ENCODE measurements around the gene EP400.
"Not testable (repeated sequence)": the region's sequence is repeated elsewhere in the genome, so short reads cannot be mapped to it uniquely, and the experiment has no call there.

Gene EP400

GRCh38 chr12:131942671-131943070 is 7.1 kb upstream of the EP400 start:
- no peak overlapping the region for H3K4me3 ChIP-seq
- no peaks in the 10 kb centered on the region for H3K27me3 ChIP-seq (ENCODE audit: low read depth)
- DNase-seq (ENCODE audit: low spot score in 2 of 2): no peak
- H3K36me3 ChIP-seq (replicated peaks): peaks cover 58% of the 10 kb centered on the region
- H3K4me1 ChIP-seq: no peaks in the 10 kb centered on the region
- in situ Hi-C loops (cut with MboI; ENCODE audit: low sequenced_read_pairs): no loop called here
- H3K9me3 ChIP-seq: no peaks in the 10 kb centered on the region

DNA sequence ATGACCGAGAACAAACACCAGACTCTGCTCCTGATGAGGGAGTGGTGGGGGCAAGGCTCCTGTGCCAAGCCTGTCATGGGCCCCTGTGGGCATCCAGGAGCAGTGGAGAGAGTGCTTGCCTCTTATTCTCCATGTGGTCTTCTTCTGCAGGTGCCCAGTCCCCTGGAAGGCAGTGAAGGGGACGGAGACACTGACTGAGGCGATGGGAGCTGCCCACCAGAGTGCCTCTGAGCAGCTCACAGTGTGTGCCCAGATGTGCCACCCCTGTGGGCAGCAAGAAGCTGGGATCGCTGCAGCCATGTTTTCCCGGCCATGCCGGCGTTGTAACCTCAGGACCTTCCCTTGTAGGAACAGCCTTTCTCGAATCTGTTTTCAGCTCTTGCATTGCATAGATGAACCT is 6.4 kb upstream of the EP400 start:
- in situ Hi-C loops (cut with MboI; ENCODE audit: low sequenced_read_pairs): no loop called here
- Histone ChIP-seq H3K9me3 (no peaks in the 10 kb centered on the region), H3K36me3 (replicated peaks) (peaks cover 51% of the 10 kb centered on the region), H3K4me3 (no peak overlapping the region), H3K27me3 (ENCODE audit: low read depth) (no peaks in the 10 kb centered on the region), H3K4me1 (no peaks in the 10 kb centered on the region)
- DNase-seq (ENCODE audit: low spot score in 2 of 2): no peak

- H3K4me1 ChIP-seq: no peaks in the 10 kb centered on the region; the same call in 1 of the 2 replicates
- no peak overlapping the region for H3K4me3 ChIP-seq
- peaks cover 49% of the 10 kb centered on the region for H3K36me3 ChIP-seq (replicated peaks)
- no peak for DNase-seq (ENCODE audit: low spot score in 2 of 2)
- no peaks in the 10 kb centered on the region for H3K27me3 ChIP-seq (ENCODE audit: low read depth)
- H3K9me3 ChIP-seq: no peaks in the 10 kb centered on the region
- in situ Hi-C loops (cut with MboI; ENCODE audit: low sequenced_read_pairs): no loop called here
Observed at GRCh38 chr12:131943876-131944275, 5.9 kb upstream of the EP400 start.

- in situ Hi-C loops (cut with MboI; ENCODE audit: low sequenced_read_pairs): no loop called here
- Histone ChIP-seq H3K9me3 (no peaks in the 10 kb centered on the region), H3K4me3 (no peak overlapping the region), H3K36me3 (replicated peaks) (peaks cover 40% of the 10 kb centered on the region), H3K4me1 (no peaks in the 10 kb centered on the region; the same call in 1 of the 2 replicates), H3K27me3 (ENCODE audit: low read depth) (no peaks in the 10 kb centered on the region)
- no peak for DNase-seq (ENCODE audit: low spot score in 2 of 2)
Observed at GRCh38 chr12:131944601-131945251, 5.0 kb upstream of the EP400 start.

DNA sequence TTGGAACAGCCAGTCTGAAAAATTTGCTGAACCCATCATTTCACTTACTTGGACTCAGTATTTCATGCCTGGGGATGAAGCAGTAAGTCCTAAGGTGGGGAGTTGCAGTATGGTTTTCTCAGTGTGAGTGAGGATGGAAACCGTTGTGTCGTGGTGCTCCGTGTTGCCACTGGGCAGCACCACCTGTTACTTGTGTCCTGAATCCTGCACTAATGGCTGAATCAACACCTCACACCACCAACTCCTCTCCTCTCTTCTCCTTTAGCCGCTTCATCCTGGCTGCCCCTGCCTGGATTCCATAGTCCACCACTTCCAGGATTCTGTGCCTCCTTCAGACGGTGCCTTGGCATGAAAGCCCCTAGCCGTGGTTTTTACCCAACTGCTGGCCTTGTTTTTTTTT is 3.0 kb upstream of the EP400 start:
- H3K4me3 ChIP-seq: no peak overlapping the region
- in situ Hi-C loops (cut with MboI; ENCODE audit: low sequenced_read_pairs): no loop called here
- H3K36me3 ChIP-seq (replicated peaks): peaks cover 25% of the 10 kb centered on the region
- H3K4me1 ChIP-seq: peaks cover 4% of the 10 kb centered on the region
- no peaks in the 10 kb centered on the region for H3K9me3 ChIP-seq
- no peaks in the 10 kb centered on the region for H3K27me3 ChIP-seq (ENCODE audit: low read depth)
- no peak for DNase-seq (ENCODE audit: low spot score in 2 of 2)

DNA sequence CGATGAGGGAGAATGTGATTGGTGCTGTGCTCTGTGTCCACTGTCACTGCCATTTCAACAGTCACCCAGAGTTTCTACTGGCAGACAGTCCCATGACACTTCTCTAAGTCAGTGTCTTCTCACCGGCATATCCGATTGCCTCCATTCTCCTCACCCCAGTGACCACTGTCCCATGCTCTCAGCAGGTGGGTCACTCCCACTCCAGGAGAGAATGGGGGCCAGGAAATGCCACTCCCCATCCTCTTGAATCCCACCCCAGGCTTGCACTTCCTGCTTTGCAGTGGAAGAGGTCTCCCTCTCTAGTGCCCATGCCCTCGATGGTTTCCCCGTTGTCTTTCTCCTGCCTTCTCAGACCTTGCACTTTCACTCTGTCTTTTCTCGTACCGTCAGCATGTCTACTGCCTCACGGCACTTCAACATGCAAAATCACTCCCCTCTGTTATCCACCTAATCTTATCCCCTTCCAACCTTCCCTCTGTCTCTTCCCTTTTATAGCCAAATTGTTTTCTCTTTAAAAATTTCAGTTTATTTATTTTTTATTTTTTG is 2.2 kb upstream of the EP400 start:
- in situ Hi-C loops (cut with MboI; ENCODE audit: low sequenced_read_pairs): no loop called here
- no peak for DNase-seq (ENCODE audit: low spot score in 2 of 2)
- H3K9me3 ChIP-seq: no peaks in the 10 kb centered on the region
- H3K4me1 ChIP-seq: peaks cover 4% of the 10 kb centered on the region
- H3K36me3 ChIP-seq (replicated peaks): peaks cover 20% of the 10 kb centered on the region
- H3K27me3 ChIP-seq (ENCODE audit: low read depth): no peaks in the 10 kb centered on the region
- H3K4me3 ChIP-seq: no peak overlapping the region

DNA sequence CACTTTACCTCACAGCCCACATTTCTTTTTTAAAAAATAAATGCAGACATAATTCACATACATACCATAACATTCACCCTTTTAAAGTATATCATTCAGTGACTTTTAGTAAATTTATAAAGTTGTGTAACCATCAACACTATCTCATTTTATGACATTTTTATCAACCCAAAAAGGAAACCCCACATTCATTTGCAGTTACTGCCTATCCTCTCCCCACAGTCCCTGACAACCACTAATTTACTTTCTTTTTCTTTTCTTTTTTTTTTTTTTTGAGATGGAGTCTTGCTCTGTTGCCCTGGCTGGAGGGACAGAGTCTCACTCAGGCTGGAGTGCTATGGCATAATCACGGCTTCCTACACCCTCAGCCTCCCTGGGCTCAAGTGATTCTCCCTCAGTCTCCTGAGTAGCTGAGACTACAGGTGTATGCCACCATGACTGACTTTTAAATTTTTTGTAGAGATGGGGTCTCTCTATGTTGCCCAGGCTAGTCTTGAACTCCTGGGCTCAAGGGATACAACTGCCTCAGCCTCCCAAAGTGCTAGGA is 1.5 kb upstream of the EP400 start:
- in situ Hi-C loops (cut with MboI; ENCODE audit: low sequenced_read_pairs): no loop called here
- Histone ChIP-seq H3K9me3 (no peaks in the 10 kb centered on the region), H3K36me3 (replicated peaks) (peaks cover 15% of the 10 kb centered on the region), H3K27me3 (ENCODE audit: low read depth) (no peaks in the 10 kb centered on the region), H3K4me3 (no peak overlapping the region), H3K4me1 (peaks cover 4% of the 10 kb centered on the region)
- no peak for DNase-seq (ENCODE audit: low spot score in 2 of 2)

- peak overlapping the region; percentile 33 for H3K4me3 ChIP-seq
- DNase-seq (ENCODE audit: low spot score in 2 of 2); H3K27me3 ChIP-seq (ENCODE audit: low read depth); H3K9me3 ChIP-seq; H3K4me1 ChIP-seq; in situ Hi-C loops (cut with MboI; ENCODE audit: low sequenced_read_pairs); H3K36me3 ChIP-seq (replicated peaks): not testable (repeated sequence)
Observed at GRCh38 chr12:131948713-131949430, 870 bp upstream of the EP400 start.

DNA sequence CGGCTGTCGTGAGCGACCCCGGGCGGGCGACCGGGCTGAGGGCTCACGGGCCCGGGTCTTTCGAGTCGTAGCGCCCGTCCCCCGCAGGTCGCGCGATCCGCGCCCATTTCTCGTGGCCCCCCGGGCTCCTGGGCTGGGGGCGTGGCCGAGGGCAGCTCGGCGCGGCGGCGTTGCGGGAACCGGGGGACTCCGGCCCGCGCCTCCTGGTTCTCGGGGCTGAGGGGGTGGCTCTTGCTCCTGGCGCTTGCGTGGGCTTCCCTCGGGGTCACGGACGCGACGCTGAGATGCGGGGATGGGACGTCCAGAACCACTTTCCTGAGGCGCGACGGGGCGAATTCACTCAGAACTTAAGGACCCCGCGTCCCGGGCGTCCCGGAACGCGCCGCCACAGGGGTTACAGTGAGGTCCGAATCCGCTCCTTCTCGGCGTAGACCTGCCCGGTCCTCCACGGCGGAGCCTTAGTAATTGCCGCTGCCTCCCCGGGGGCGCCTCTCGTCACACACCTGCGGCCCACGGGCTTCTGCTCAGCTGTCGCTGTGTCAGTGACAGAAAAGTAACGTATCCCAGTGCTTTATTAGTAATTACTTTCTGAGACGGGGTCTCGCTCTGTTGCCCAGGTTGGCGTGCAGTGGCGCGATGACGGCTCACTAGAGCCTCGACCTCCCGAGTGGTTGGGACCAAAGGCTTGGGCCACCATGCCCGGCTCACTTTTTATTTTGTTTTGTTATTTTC is 606 bp downstream of the EP400 start:
- H3K4me1 ChIP-seq: peaks cover 4% of the 10 kb centered on the region
- H3K4me3 ChIP-seq: peak overlapping the region; percentile 85
- in situ Hi-C loops (cut with MboI; ENCODE audit: low sequenced_read_pairs): no loop called here
- H3K9me3 ChIP-seq: no peaks in the 10 kb centered on the region
- DNase-seq (ENCODE audit: low spot score in 2 of 2): peak in 1 of 2 experiments; percentile 57
- peaks cover 7% of the 10 kb centered on the region for H3K36me3 ChIP-seq (replicated peaks)
- H3K27me3 ChIP-seq (ENCODE audit: low read depth): no peaks in the 10 kb centered on the region

DNA sequence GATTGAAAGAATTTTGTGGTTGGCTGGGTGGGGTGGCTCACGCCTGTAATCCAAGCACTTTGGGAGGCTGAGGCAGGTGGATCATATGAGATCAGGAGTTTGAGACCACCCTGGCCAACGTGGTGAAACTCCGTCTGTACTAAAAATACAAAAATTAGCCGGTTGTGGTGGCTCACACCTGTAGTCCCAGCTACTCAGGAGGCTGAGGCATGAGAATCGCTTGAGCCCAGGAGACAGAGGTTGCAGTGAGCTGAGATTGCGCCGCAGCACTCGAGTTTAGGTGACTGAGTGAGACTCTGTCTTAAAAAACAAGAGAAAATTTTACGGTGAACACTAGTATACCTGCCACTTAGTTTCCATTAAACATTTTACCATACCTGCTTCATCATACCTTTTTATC is 4.1 kb downstream of the EP400 start:
- H3K27me3 ChIP-seq (ENCODE audit: low read depth); in situ Hi-C loops (cut with MboI; ENCODE audit: low sequenced_read_pairs); H3K4me3 ChIP-seq; DNase-seq (ENCODE audit: low spot score in 2 of 2); H3K36me3 ChIP-seq (replicated peaks); H3K9me3 ChIP-seq: not testable (repeated sequence)
- H3K4me1 ChIP-seq: peaks cover 17% of the 10 kb centered on the region

DNA sequence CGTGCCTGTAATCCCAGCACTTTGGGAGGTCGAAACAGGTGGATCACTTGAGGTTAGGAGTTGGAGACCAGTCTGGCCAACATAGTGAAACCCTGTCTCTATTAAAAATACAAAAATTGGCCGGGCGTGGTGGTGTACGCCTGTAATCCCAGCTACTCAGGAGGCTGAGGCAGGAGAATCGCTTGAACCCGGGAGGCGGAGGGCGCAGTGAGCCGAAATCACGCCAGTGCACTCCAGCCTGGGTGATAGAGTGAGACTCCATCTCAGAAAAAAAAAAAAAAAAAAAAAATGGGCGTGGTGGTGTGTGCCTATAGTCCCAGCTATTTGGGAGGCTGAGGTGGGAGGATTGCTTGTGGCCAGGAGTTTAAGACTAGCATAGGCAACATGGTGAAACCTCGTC is 4.7 kb downstream of the EP400 start:
- DNase-seq (ENCODE audit: low spot score in 2 of 2); H3K4me3 ChIP-seq; in situ Hi-C loops (cut with MboI; ENCODE audit: low sequenced_read_pairs); H3K36me3 ChIP-seq (replicated peaks); H3K27me3 ChIP-seq (ENCODE audit: low read depth); H3K9me3 ChIP-seq: not testable (repeated sequence)
- H3K4me1 ChIP-seq: peaks cover 17% of the 10 kb centered on the region

- no peaks in the 10 kb centered on the region for H3K9me3 ChIP-seq
- peaks cover 11% of the 10 kb centered on the region for H3K36me3 ChIP-seq (replicated peaks)
- no peak overlapping the region for H3K4me3 ChIP-seq
- H3K27me3 ChIP-seq (ENCODE audit: low read depth): no peaks in the 10 kb centered on the region
- no peak for DNase-seq (ENCODE audit: low spot score in 2 of 2)
- in situ Hi-C loops (cut with MboI; ENCODE audit: low sequenced_read_pairs): no loop called here
- peaks cover 14% of the 10 kb centered on the region for H3K4me1 ChIP-seq
Observed at GRCh38 chr12:131959116-131959515, 9.4 kb downstream of the EP400 start.

DNA sequence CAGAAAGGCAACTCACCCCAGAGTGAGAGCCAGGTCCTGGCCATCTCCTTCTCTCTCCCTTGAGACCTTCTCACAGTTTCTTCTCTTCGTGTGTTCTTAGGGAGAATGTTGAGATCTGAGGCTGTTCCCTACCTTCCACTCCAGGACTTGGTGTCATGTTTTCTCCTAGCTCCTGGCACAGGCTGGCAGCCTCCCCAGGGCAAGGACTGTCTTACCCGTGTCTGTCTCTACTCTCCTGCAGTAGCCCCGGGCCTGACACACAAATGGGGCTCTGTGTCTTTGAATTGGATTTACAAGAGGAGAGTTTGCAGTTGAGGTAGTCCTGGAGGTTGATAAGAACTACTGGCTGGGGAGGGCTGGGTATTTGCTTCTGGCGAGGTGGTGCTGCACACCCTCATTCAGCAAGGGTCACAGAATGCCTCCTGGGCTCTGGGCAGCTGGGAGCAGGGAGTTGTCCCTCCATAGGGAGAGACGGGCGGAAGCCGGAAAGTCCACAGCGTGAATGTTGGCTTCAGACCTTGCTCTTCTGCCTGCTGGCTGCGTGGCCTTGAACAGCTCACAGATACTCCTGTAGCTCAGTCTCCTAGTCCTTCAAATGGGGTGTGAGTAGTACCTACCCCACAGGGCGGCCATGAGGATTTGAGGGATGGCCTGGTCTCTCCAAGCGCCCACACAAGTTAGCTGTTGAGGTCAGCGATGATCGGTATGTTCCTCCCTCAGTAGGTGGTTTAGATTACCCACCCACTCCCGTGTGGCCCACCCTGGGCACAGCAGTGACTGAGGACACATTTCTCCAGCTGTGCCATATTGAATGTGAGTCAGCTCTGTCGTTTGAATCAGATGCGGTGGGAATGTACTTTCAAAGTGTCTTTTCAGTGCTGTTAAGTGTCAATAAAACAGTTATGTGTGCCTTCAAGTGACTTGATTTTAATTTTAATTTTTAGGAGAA is 10.2 kb downstream of the EP400 start:
- no peaks in the 10 kb centered on the region for H3K9me3 ChIP-seq
- H3K27me3 ChIP-seq (ENCODE audit: low read depth): no peaks in the 10 kb centered on the region
- peaks cover 14% of the 10 kb centered on the region for H3K4me1 ChIP-seq
- H3K4me3 ChIP-seq: no peak overlapping the region
- DNase-seq (ENCODE audit: low spot score in 2 of 2): no peak
- in situ Hi-C loops (cut with MboI; ENCODE audit: low sequenced_read_pairs): no loop called here
- H3K36me3 ChIP-seq (replicated peaks): peaks cover 11% of the 10 kb centered on the region
